Activated CD8-positive, alpha-beta memory T cell treated with anti-CD3 and anti-CD28 coated beads for 36 hours (primary cell): ENCODE results near the gene ADARB1. TPM values are rescaled to one million over a fixed set of nuclear protein-coding genes. Genes with fewer than 3 reads are reported as not detected.
"Not testable (repeated sequence)": the region's sequence is repeated elsewhere in the genome, so short reads cannot be mapped to it uniquely, and the experiment has no call there.

ENCODE experiments used
- CTCF ChIA-PET: fragments of 350-600 bp; sonication (Branson Sonifier 250); formaldehyde crosslinking; loops from one replicate; lab custom pipeline; 2021; ENCODE audit warnings: antibody characterized with exemption; lab: Charles Lee
- POLR2A ChIA-PET: fragments of 350-600 bp; sonication (Branson Sonifier 250); formaldehyde crosslinking; loops from one replicate; lab custom pipeline; 2021; ENCODE audit warnings: antibody characterized with exemption; lab: Charles Lee
- total RNA-seq, 2 experiments: library from RNA; stranded (reverse); gene quantifications; one replicate each; pipeline ENCODE4 v1.2.3, GENCODE V29; 2021

The ADARB1 gene
- total RNA-seq, 2 experiments from 2014 or later = 34.9 to 35.4 TPM

DNA sequence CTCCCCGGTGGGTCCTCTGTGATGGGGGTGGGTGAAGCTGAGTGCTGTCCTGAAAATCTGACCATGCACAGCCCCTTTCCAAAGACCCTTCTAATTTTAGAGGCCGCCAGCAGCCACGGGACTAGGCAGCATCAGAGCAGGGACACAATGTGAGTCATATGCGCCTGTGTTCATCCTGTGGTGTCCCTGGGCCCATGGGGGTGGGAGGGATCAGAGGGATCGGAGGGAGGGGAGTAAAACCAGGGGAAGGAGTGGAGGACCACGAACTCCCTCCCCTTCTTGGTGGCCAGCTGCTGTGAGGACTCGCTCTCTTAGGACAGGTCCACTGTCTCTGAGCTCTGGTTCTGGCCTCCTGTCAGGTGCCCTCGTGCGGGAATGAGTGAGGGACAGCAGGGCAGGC, 61.5 kb downstream of the ADARB1 start:
- ChIA-PET POLR2A (no interaction called here), CTCF (interaction anchor here (1.2 to 4.9 kb wide), 5 partner anchors 16 to 191 kb away, joined by 4 to 59 read pairs (median 5); no protein-coding TSS in a partner anchor)

DNA sequence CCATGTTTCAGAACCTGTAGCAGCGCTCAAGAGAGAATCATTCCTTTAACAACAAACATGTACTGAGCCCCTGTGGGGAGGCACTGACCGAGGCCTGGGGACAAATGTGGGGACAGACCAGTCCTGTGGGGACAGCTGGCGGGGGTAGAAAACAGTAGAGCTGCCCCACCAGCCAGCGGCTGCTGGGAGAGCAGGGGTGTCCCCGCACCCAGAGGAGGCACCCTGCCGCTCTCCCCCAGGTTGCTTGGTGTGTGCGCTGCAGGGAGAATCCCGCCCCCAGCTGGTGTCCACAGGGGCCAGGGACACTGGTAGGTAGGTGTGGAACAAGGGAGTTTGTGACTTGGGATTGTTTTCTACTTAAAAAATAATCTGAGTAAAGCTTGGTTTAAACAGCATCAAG, 62.1 kb downstream of the ADARB1 start:
- POLR2A ChIA-PET = no interaction called here
- CTCF ChIA-PET = interaction anchor here (0.6 to 4.9 kb wide), 22 partner anchors 7 to 502 kb away, joined by 3 to 59 read pairs (median 6); partner anchors contain the start of gene SLX9

DNA sequence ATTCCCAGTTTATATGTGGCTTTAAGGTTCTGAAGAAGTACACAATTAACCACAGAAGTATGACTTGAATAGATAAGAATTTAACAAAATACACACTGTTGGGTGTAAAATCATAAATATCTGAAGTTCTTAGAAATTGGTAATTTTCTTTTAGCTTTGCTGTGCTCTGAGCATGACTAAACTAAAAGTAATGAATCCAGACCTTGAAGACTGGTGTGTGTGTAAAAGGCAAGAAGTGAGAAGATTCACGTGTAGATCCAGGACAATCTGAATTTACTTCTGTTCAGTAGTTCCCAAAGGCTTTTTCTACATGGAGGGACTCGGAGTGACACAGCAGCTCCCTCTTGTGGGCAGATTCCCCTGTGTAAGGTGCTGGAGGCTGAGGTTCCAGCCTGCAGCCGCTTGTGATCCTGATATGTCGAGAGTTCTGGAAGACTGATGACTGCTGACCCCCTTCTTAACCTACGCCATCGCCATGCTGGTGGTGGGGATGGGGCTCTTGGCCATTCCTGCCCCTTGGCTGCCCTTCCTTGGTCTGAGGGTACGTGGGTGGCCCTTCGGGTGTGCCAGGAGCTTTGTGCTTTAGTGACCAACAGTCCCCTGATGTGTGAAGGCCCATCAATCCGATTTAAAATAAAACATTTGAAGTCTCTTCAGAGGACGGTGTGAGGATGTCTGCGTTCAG, 62.7 kb downstream of the ADARB1 start:
- CTCF ChIA-PET = interaction anchor here (0.6 to 4.9 kb wide), 34 partner anchors 8 to 502 kb away, joined by 3 to 59 read pairs (median 6); partner anchors contain the start of gene SLX9
- POLR2A ChIA-PET = no interaction called here

DNA sequence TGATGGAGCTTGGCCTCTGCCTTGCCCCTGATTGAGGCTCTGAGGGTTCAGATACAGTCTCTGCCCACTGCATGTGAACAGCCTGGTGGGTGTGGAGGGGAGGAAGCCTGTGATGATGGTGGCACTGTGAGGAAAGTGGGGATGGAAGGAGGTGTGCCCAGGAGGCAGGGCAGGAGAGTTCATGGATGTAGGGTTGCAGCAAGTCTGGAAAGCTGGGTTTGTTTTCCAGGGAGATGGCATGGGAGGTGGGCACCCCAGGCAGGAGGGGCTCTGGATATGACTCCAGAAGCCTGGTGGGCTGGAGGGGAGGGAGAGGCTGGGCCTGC, 63.2 kb downstream of the ADARB1 start:
- CTCF ChIA-PET = interaction anchor here (0.7 to 4.9 kb wide), 34 partner anchors 8 to 303 kb away, joined by 3 to 59 read pairs (median 6); partner anchors contain the start of gene ADARB1
- POLR2A ChIA-PET = no interaction called here

DNA sequence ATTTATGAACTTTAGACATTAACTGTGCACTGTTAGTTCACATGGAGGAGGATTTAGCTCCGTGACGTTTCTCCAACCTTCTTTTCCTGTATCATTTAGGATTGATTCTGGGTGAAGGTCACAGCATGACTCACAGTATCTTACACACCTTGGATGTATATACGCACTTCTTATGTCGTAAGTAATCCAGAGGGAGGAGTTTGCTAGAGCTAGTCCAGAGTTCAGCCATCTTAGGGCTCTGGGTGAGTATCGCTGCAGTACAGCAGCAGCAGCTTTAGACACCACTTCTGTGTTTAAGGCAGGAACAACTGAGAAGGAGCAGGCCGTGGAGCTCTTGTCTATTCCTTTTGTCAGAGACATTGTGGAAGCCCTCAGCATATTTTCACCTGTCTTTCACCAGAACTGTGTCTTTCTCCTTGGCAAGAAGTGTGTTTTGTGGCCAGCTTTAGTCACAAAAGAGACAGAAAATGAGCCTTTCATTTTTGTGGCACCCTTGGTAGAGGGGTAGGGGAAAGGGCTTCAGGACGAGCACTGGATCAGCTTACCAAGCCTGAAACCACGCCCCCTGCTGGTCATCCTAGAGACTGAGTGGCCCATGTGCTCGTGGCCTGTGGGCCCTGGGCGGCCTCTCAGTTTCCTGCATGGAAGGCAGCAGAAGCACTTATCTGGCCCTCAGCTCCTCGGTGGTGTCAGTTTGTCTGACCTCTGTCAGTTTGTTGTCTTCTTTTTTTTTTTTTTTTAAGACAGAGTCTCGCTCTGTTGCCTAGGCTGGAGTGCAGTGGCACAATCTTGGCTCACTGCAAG, 64.0 kb downstream of the ADARB1 start:
- ChIA-PET CTCF (interaction anchor here (0.7 to 4.9 kb wide), 38 partner anchors 8 to 680 kb away, joined by 3 to 59 read pairs (median 4); partner anchors contain the start of gene ADARB1), POLR2A (no interaction called here)

DNA sequence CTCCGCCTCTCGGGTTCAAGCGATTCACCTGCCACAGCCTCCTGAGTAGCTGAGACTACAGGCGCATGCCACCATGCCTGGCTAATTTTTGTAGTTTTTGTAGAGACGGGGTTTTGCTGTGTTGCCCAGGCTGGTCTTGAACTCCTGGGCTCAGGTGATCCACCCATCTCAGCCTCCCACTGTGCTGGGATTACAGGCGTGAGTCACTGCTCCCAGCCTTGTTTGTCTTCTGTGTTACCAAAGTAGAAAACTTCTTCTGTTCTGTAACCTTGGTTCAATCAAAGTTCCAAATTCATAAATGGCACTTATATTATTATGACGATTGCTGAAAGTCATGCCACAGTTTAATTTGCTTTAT, 64.6 kb downstream of the ADARB1 start:
- POLR2A ChIA-PET = not testable (repeated sequence)
- CTCF ChIA-PET = interaction anchor here (0.8 to 4.9 kb wide), 25 partner anchors 7 to 679 kb away, joined by 3 to 59 read pairs (median 5); partner anchors contain the start of gene ADARB1

DNA sequence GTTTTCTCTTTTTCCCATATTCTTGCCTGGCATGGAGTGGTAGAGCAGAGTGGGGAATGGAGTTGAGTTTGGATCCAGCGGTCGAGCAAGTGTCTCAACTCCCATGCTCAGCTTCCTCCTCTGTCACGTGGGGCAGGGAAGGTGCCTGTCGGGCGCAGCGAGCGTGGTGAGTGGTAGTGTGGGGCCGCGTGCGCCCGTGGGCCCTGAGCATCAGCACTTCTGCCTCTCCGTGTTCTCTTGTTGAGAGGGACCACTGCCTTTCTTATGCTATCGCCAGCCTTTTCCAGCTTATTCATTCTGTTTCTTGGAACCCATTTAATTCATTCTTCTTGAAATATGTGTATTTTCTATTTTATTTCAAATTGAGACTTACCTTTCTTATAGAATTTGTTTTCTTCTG, 65.1 kb downstream of the ADARB1 start:
- ChIA-PET POLR2A (no interaction called here), CTCF (interaction anchor here (0.8 to 4.9 kb wide), 12 partner anchors 9 to 679 kb away, joined by 4 to 59 read pairs (median 6); partner anchors contain the start of gene POFUT2)

DNA sequence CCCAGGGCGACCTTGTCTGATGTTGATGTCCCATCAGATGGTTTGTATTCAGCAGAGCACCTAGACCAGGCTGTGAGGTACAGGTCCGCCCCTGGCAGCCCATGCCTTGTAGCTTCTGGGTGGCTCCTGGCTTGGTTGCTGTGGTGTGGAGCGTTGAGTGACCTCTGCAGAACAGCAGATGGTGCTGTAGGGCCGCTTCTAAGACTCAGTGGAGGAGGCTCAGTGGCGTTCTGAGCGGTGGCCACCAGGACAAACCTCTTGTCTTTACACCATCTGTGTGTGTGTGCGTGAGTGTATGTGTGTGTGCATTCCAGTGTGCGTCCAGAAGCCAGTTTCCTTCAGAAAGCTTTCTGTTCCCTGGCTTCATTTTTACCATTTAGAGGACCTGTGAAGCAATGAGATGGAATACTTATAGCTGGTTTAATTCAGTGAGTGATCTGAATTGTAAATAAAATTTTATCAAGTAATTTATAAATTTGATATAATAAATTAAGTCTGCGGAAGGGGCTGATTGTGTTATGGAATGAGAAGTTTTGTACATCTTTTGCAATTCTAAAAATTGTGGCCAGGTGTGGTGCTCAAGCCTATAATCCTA, 66.1 kb downstream of the ADARB1 start:
- ChIA-PET POLR2A (no interaction called here), CTCF (interaction anchor here (0.6 to 4.9 kb wide), 16 partner anchors 10 to 299 kb away, joined by 3 to 59 read pairs (median 4); partner anchors contain the start of gene POFUT2)

DNA sequence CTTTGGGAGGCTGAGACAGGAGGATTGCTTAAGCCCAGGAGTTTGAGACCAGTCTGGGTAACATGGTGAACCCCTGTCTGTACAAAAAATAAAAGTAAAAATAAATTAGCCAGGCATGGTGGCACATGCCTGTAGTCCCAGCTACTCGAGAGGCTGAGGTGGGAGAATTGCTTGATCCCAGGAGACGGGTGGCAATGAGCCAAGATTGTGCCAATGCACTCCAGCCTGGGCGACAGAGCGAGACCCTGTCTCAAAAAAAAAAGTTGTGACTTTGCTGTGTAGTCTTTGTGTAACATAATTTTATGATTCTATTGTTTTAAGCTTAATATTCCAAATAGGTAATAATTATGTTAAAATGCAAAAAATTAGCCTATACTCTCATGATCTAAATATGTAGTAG, 66.6 kb downstream of the ADARB1 start:
- POLR2A ChIA-PET = not testable (repeated sequence)
- CTCF ChIA-PET = interaction anchor here (0.6 to 4.5 kb wide), 13 partner anchors 9 to 299 kb away, joined by 3 to 55 read pairs (median 3); partner anchors contain the start of gene POFUT2

DNA sequence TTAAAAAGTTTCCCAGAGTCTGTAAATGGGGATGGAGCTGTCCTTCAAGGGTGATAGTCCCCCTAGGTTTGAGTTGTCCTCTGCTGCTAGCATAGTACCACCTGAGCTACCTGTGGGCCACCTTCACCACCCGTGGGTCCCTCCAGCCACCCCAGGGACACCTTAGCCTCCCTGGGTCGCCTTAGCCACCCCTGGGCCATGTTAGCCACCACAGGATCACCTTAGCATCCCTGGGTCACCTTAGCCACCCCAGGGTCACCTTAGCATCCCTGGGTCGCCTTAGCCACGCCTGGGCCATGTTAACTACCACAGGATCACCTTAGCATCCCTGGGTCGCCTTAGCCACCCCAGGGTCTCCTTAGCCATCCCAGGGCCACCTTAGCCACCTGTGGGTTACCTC, 67.1 kb downstream of the ADARB1 start:
- ChIA-PET POLR2A (no interaction called here), CTCF (interaction anchor here (0.7 to 2.2 kb wide), 6 partner anchors 85 to 302 kb away, joined by 3 to 7 read pairs (median 3); partner anchors contain the start of gene POFUT2)

DNA sequence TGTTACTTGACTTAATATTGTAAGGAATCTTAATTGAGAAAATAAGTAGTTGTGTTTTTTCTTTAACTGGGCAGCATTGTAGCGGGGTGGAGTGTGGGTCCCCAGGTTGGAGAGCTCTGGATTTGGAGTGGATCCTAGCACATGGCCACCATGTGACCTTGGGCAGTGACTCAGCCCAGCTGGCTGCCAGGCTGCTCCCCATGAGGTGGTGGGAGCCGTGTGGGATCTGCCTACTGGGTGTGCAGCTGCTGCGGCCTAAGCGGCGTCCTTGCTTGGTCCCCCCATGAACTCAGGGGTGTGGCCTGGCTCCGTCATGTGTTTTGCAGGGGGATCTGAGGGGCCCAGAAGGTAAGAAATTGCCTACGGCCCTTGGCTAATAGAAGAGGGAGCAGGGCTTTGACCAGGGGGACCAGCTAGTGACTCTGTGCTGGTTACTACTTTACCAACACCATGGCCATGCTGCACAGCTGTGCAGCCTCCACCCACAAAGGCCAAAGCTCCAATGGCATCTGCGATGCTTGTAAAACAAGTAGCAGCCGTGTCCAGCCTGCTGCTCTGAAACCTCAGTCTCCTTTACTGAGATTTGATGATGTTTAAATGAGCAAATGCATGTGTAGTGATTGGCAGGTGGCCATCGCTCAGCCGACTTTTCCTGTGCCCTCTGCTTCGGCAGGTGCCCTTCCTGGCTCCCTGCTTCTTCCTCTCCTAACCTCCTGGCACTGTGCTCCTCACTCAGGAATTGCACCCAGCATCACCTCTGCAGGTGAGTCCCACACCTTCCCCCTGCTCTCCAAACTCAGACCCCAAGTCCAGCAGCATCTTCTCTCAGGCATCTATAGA, 68.3 kb downstream of the ADARB1 start:
- ChIA-PET POLR2A (no interaction called here), CTCF (no interaction called here)

DNA sequence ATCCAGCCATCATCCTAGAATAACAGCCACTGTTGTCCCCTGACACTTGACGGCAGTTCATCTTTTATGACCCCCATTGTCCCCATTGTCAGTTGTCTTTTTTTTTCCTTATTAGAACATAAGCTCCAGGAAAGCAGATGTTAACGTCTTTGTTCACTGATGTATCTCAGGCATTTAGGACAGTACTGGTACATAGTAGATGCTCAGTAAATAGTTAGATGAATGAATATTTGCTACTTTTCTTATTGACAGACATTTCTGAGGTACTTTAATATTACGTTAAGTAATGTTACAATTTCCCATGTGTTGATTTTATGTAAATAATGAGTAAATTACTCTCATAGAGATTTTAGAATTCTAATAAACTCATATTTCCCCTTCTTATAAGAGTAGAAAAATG, 69.5 kb downstream of the ADARB1 start:
- ChIA-PET POLR2A (no interaction called here), CTCF (no interaction called here)

DNA sequence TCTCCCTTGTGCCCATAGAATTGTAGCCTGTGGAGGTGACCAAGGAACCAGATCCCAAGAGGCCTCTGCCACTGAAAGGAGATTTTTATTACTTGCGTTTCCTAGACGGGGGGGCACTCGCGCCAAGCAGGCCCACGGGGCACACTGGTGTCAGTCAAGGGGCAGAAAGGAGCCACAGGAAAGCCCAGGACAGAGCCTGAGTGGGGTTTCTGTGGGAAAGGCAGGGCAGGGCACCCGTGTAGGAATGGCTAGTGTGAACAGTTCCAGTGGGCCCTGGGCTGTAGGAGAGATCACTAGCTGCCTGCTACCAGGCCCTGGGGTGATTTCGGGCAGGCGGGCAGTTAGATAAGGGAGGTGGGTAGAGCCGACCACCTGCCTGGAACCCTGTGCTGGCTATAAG, 70.8 kb downstream of the ADARB1 start:
- ChIA-PET POLR2A (no interaction called here), CTCF (no interaction called here)

DNA sequence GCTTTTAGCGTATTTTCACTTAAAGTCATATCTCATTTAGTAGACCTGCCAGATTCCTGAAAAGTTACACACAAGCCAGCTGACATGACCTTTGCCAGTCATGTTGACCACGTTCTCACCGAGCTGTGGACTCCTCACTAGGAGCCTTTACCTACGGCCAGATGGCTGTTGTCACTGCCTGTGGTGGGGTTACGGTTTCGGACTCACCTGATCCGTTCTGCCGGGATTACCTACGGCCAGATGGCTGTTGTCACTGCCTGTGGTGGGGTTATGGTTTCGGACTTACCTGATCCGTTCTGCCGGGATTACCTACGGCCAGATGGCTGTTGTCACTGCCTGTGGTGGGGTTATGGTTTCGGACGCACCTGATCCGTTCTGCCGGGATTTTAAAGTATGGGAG, 71.5 kb downstream of the ADARB1 start:
- CTCF ChIA-PET = interaction anchor here (0.9 kb wide), 1 partner anchor 8 kb away, joined by 3 read pairs; no protein-coding TSS in a partner anchor
- POLR2A ChIA-PET = not testable (repeated sequence)

DNA sequence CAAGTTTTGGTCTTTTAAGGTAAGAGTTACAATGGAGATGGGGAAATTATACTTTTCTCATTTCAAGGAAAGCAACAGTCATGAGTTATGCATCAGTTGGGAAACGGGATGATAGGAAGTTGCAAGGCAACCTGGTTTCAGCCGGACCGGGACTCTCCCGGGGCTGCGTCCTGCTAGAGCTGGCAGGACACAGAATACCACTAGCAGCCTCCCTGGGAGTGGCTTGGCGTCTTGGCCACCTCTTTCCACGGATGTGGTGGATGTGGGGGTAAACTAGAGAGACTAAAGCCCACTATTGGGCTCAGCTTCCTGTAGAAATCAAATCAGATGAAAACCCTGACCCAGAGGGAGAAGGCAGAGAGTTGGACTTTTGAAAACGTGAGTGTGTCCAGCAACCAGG, 71.9 kb downstream of the ADARB1 start:
- ChIA-PET CTCF (interaction anchor here (0.9 to 1.9 kb wide), 2 partner anchors 8 to 9 kb away, joined by 3 to 8 read pairs; no protein-coding TSS in a partner anchor), POLR2A (no interaction called here)

DNA sequence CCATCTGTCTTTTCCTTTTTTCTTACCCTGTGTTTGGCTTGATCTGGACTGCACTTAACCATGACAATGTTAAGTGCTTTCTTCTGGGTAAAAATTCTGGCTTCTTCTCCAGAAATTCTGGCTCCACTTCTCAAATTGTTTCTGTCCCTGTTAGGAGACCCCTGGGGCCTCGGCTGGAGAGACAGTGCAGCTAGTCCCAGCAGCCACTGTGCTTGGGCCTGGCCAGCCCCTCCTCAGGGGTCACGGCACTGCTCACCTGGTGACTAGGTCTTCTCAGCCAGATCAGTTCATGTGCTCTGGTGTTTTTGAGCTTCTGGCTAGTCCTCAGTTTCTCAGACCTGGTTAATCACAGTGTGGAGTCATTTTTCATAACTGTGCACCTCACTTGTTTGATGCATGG, 72.4 kb downstream of the ADARB1 start:
- CTCF ChIA-PET = interaction anchor here (0.9 to 1.9 kb wide), 2 partner anchors 8 to 10 kb away, joined by 3 to 8 read pairs; no protein-coding TSS in a partner anchor
- POLR2A ChIA-PET = no interaction called here

DNA sequence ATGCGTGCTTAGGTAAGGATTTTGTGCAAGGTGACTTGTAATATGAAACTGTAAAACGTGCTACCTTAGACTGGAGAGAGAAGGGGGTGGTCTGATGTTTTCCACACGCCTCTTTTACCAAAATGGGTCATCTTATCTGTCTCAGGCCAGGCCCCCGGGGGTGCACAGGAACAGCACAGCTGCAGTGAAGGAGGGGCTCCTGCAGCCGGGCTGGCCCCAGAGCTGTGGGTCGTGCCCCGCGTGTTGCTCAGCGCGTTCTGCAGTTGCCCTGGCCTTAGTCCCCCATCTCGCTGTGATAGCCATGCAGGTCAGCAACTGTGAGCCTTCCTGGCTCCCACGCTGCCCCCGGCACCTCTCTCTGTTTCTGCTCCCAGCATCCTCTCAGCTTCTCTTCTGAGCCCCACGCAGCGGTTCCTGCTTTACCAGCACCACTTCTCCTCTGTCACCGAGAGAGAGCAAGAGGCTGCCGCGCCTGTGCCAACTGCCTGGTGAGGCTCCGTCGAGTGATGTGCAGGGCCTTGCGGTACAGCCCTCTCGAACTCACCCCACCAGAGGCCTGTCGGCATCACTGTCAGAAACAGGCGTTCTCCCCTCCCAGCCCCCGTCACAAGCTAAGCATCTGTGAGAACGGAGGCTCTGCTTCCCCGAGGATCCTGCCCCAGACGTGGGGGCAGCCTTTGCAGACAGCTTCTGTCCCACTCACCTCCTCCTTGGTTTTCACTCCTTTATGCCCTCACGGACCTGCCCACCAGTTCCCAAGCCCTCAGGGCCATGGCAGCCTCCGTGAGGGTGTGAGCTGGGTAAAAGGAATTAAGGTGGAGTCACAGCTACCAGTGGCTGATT, 73.3 kb downstream of the ADARB1 start:
- ChIA-PET CTCF (interaction anchor here (0.8 to 1.9 kb wide), 2 partner anchors 11 kb away, joined by 4 to 8 read pairs; no protein-coding TSS in a partner anchor), POLR2A (no interaction called here)
